MM.1S (cell line): ENCODE data around the gene MFNG.

ENCODE experiments used
- DNase-seq: peaks from one replicate; pipeline ENCODE4 v3.0.0-alpha.2; 2015
- H2AFZ ChIP-seq: fragments of 300-600 bp; sonication (generic); 2 replicates; pipeline ENCODE4 v1.6.0; 2016; ENCODE audit warnings: antibody characterized with exemption, low read length
- H3F3A ChIP-seq: fragments of 300-600 bp; sonication (generic); 2 replicates; pipeline ENCODE4 v1.6.1; 2016; ENCODE audit warnings: mild to moderate bottlenecking, antibody characterized with exemption, low read length, moderate library complexity, mixed read lengths; ENCODE audit not compliant: insufficient read depth
- H3K27ac ChIP-seq: fragments of 300-600 bp; sonication (generic); 2 replicates; pipeline ENCODE4 v1.5.1; 2016; ENCODE audit warnings: mild to moderate bottlenecking, low read length
- H3K27me3 ChIP-seq: fragments of 300-600 bp; sonication (generic); replicated peaks from 2 replicates; pipeline ENCODE4 v1.6.0; 2016; ENCODE audit warnings: low read length; ENCODE audit not compliant: insufficient read depth
- H3K36me3 ChIP-seq: fragments of 300-600 bp; sonication (generic); replicated peaks from 2 replicates; pipeline ENCODE4 v1.6.1; 2016; ENCODE audit warnings: mild to moderate bottlenecking, low read length, mixed read lengths; ENCODE audit not compliant: insufficient read depth
- H3K4me1 ChIP-seq: fragments of 300-600 bp; sonication (generic); 2 replicates; pipeline ENCODE4 v1.6.1; 2016; ENCODE audit warnings: low read length, mixed read lengths
- H3K4me2 ChIP-seq: fragments of 300-600 bp; sonication (generic); 2 replicates; pipeline ENCODE4 v1.6.0; 2016; ENCODE audit warnings: low read depth, low read length
- H3K4me3 ChIP-seq: fragments of 300-600 bp; sonication (generic); 2 replicates; pipeline ENCODE4 v1.5.1; 2016; ENCODE audit warnings: low read length, mixed read lengths
- H3K79me2 ChIP-seq: fragments of 300-600 bp; sonication (generic); 2 replicates; pipeline ENCODE4 v1.6.1; 2016; ENCODE audit warnings: mixed run types, low read length, mixed read lengths
- H3K9ac ChIP-seq: fragments of 300-600 bp; sonication (generic); 2 replicates; pipeline ENCODE4 v1.6.1; 2016; ENCODE audit warnings: low read length, mixed read lengths
- H3K9me2 ChIP-seq: fragments of 300-600 bp; sonication (generic); replicated peaks from 2 replicates; pipeline ENCODE4 v1.6.1; 2016; ENCODE audit warnings: mild to moderate bottlenecking, low read length, mixed read lengths; ENCODE audit not compliant: insufficient read depth
- H3K9me3 ChIP-seq: fragments of 300-600 bp; sonication (generic); replicated peaks from 2 replicates; pipeline ENCODE4 v1.6.1; 2016; ENCODE audit warnings: mild to moderate bottlenecking, low read length, mixed read lengths; ENCODE audit not compliant: insufficient read depth
- H4K20me1 ChIP-seq: fragments of 300-600 bp; sonication (generic); 2 replicates; pipeline ENCODE4 v1.6.1; 2016; ENCODE audit warnings: mild to moderate bottlenecking, low read length, moderate library complexity, mixed read lengths; ENCODE audit not compliant: insufficient read depth
- CTCF ChIP-seq: fragments of 300-600 bp; sonication (generic); IDR thresholded peaks from 2 replicates; pipeline ENCODE4 v1.5.1; 2016; ENCODE audit warnings: antibody characterized with exemption, low read length, mixed read lengths
- EZH2 ChIP-seq: fragments of 300-600 bp; sonication (generic); optimal IDR thresholded peaks from 2 replicates; pipeline ENCODE3; 2017; ENCODE audit warnings: low read depth, mild to moderate bottlenecking, antibody characterized with exemption, low read length, mixed read lengths
- EZH2phosphoT487 ChIP-seq: fragments of 300-600 bp; sonication (generic); IDR thresholded peaks from 2 replicates; pipeline ENCODE4 v1.6.1; 2018; ENCODE audit warnings: antibody characterized with exemption, low read length

The MFNG gene

GRCh38 chr22:37510091-37510490, 23.9 kb upstream of the MFNG start:
- no peak overlapping the region for H3K4me3 ChIP-seq
- H3K9ac ChIP-seq = no peak overlapping the region
- TF ChIP-seq CTCF (no peak), EZH2 (no peak), EZH2phosphoT487 (no peak)
- H3K9me3 ChIP-seq = no peaks in the 10 kb centered on the region
- H3F3A ChIP-seq = no peaks in the 10 kb centered on the region
- H3K36me3 ChIP-seq = no peaks in the 10 kb centered on the region
- H3K4me1 ChIP-seq = no peaks in the 10 kb centered on the region
- H3K27me3 ChIP-seq = peaks cover 39% of the 10 kb centered on the region
- no peaks in the 10 kb centered on the region for H3K9me2 ChIP-seq
- no peak overlapping the region for H3K27ac ChIP-seq
- DNase-seq = no peak
- H3K79me2 ChIP-seq = no peaks in the 10 kb centered on the region
- H2AFZ ChIP-seq = no peak overlapping the region
- no peak overlapping the region for H3K4me2 ChIP-seq
- H4K20me1 ChIP-seq = no peaks in the 10 kb centered on the region

GRCh38 chr22:37509059-37509860, 23.1 kb upstream of the MFNG start:
- Histone ChIP-seq H3K36me3 (no peaks in the 10 kb centered on the region), H3K4me2 (no peak overlapping the region), H3K9ac (no peak overlapping the region), H3K27me3 (peaks cover 35% of the 10 kb centered on the region), H3K9me2 (no peaks in the 10 kb centered on the region), H2AFZ (no peak overlapping the region), H3K27ac (no peak overlapping the region), H4K20me1 (no peaks in the 10 kb centered on the region), H3F3A (no peaks in the 10 kb centered on the region), H3K4me1 (no peaks in the 10 kb centered on the region), H3K79me2 (no peaks in the 10 kb centered on the region), H3K9me3 (no peaks in the 10 kb centered on the region), H3K4me3 (no peak overlapping the region)
- DNase-seq = no peak
- TF ChIP-seq EZH2 (no peak), CTCF (no peak), EZH2phosphoT487 (no peak)

GRCh38 chr22:37508431-37508992, 22.3 kb upstream of the MFNG start:
- Histone ChIP-seq H3K9me3 (no peaks in the 10 kb centered on the region), H3K4me1 (no peaks in the 10 kb centered on the region), H3K9ac (no peak overlapping the region), H3K36me3 (no peaks in the 10 kb centered on the region), H2AFZ (no peak overlapping the region), H3K9me2 (no peaks in the 10 kb centered on the region), H3K79me2 (no peaks in the 10 kb centered on the region), H3K4me3 (no peak overlapping the region), H3K4me2 (no peak overlapping the region), H3K27me3 (peaks cover 37% of the 10 kb centered on the region), H3K27ac (no peak overlapping the region), H4K20me1 (no peaks in the 10 kb centered on the region), H3F3A (no peaks in the 10 kb centered on the region)
- TF ChIP-seq EZH2 (no peak), EZH2phosphoT487 (no peak), CTCF (no peak)
- DNase-seq = no peak
